Ovary (tissue), 9 donors: Measurements from ENCODE around the gene PEX11A. TPM values are rescaled to one million over a fixed set of nuclear protein-coding genes. Genes with fewer than 3 reads are reported as not detected.

Source experiments
- DNase-seq, 5 donors: peaks; one replicate each; pipeline ENCODE4 v3.0.0-alpha.2; 2019 to 2020
- H3K27ac ChIP-seq, 2 donors: fragments of 200-600 bp; one replicate each; pipeline versions ENCODE4 v1.5.1 to v1.8.0; 2019 to 2022
- H3K27me3 ChIP-seq: fragments of 200-600 bp; one replicate; pipeline ENCODE4 v1.8.0; 2022
- H3K36me3 ChIP-seq: fragments of 200-600 bp; sonication (generic); one replicate; pipeline ENCODE4 v1.5.1; 2019
- H3K4me1 ChIP-seq: one replicate; pipeline ENCODE4 v1.8.1; 2013; ENCODE audit warnings: mild to moderate bottlenecking, moderate library complexity; ENCODE audit not compliant: insufficient read depth
- H3K4me3 ChIP-seq: fragments of 200-600 bp; sonication (generic); one replicate; pipeline ENCODE4 v1.5.1; 2017
- H3K9me3 ChIP-seq, 2 donors: fragments of 200-600 bp in 1 of 2; sonication (generic) in 1 of 2; one replicate each; pipeline versions ENCODE4 v1.5.1 to v1.8.1; 2013 to 2019; ENCODE audit warnings: mild to moderate bottlenecking in 1 of 2, moderate library complexity in 1 of 2
- EP300 ChIP-seq: sonication (generic); formaldehyde crosslinking; IDR thresholded peaks from one replicate; pipeline ENCODE4 v1.6.1; 2017; ENCODE audit warnings: antibody characterized with exemption
- POLR2A ChIP-seq: fragments of 450-650 bp; IDR thresholded peaks from one replicate; pipeline ENCODE4 v1.6.1; 2017; ENCODE audit warnings: antibody characterized with exemption, mild to moderate bottlenecking, moderate library complexity
- WGBS, 3 donors: extraction: QIAGEN DNeasy Blood & Tissue Kit in 1 of 3; methylation state at CpG; one replicate each; pipeline versions ENCODE4 v1.1.5 to v1.1.7; 2013 to 2017; 5-methylcytosine and 5-hydroxymethylcytosine counted together
- intact Hi-C, 4 donors: fragments of 100-400 bp; cut with DNase I; formaldehyde crosslinking; loops; one replicate each; pipeline versions ENCODE4 v1.11.0 to v1.15.1; 2022 to 2023
- polyA plus RNA-seq, 2 donors: library from polyadenylated mRNA; stranded (reverse); fragments of 200-250 nt in 1 of 2; fragments of 350-450 nt in 1 of 2; fragmentation: Illumina TruSeq in 1 of 2; extraction: RNeasy Lipid Tissue Mini Kit (QIAGEN cat#74804) in 1 of 2; gene quantifications; one replicate each; pipeline ENCODE4 v1.2.3, GENCODE V29; 2013 to 2014
- total RNA-seq, 7 donors: library from RNA; depleted of rRNA in 2 of 7; stranded (reverse); fragments of >200 nt in 2 of 7; fragmentation: NEBNext Ultra II Directional in 3 of 7; extraction: Animal tissue kit (Norgen Biotek cat#: 25700) in 3 of 7; gene quantifications; one replicate each; pipeline versions ENCODE4 v1.1.0 to v1.2.4, GENCODE V29; 2016 to 2023
- TF ChIP-seq, protein P1 (sequence below), 3 donors: fragments of 450-650 bp in 2 of 3; fragments of 200-600 bp in 1 of 3; IDR thresholded peaks; one replicate each; pipeline versions ENCODE4 v1.5.1 to v1.8.0; 2016 to 2022; ENCODE audit warnings: antibody characterized with exemption in 3 of 3, mild to moderate bottlenecking in 1 of 3
- donor health status: DM: no; HTN: no; CAD: no; lungs with moderate emphysema.
- donor health status: DM: no; HTN: no; CAD: no.
- donor health status: Bipolar disorder and iron deficiency.
- donor health status: DM: yes; HTN: yes; CAD: no.
- donor health status: DM: no; HTN: no; CAD: no.
- donor health status: DM: yes; HTN: yes; CAD: no.

Gene PEX11A
- total and polyA plus RNA-seq, 9 donors: 10.9 to 17.6 (median 12.6) TPM

DNA sequence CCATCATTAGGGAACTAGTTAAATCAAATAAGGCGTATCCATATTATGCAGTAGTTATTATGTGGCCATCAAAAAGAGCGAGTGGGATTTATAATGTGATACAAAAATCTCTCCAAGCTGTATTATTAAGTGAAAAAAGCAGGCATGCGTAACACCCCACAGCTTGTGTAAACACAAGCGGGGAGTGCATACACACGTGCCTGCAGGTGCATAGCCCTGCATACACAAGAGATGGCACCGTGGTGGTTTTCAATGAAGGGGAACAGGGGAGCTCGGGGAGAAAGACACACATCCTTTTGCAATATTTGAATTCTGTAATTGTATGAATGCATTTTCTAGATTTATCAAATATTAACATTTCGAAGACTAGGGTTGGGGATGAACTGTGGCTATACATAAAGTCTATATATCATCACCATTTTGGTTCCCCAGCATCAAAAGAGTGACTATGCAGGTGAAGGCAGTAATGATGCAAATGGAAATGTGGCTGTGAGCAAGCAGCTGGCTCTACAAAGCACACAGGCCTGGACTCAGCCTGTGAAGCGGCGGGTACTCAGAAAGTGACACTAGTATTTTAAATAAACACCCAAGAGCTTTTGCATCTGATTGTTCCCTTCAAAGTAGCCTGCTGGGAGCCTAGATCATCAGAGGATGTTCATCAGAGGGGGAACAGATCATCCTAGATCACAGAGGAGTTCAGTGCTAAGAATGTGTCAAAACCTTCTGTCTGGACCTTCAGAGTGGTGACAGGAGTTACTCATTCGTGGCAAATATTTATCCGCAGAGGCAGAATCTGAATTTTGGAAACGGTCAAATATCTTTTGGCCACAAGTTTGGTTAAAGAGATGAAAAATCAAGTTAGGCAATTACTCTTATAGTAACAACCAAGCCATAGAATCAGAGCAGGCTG is 25.9 kb downstream of the PEX11A start:
- 82 to 85% (median 83%) methylated on average over 13 of the region's 13 CpGs for WGBS, 3 donors
- Histone ChIP-seq H3K27ac (peak overlapping the region; percentile 79 to 96), H3K4me3 (peak overlapping the region; percentile 39), H3K9me3 (no peaks in the 10 kb centered on the region), H3K36me3 (no peaks in the 10 kb centered on the region), H3K4me1 (peaks cover 7% of the 10 kb centered on the region), H3K27me3 (no peaks in the 10 kb centered on the region)
- TF ChIP-seq, protein P1, sequence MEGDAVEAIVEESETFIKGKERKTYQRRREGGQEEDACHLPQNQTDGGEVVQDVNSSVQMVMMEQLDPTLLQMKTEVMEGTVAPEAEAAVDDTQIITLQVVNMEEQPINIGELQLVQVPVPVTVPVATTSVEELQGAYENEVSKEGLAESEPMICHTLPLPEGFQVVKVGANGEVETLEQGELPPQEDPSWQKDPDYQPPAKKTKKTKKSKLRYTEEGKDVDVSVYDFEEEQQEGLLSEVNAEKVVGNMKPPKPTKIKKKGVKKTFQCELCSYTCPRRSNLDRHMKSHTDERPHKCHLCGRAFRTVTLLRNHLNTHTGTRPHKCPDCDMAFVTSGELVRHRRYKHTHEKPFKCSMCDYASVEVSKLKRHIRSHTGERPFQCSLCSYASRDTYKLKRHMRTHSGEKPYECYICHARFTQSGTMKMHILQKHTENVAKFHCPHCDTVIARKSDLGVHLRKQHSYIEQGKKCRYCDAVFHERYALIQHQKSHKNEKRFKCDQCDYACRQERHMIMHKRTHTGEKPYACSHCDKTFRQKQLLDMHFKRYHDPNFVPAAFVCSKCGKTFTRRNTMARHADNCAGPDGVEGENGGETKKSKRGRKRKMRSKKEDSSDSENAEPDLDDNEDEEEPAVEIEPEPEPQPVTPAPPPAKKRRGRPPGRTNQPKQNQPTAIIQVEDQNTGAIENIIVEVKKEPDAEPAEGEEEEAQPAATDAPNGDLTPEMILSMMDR (IDR thresholded peaks at IDR 0.05): no peak
- no peak for TF ChIP-seq POLR2A
- intact Hi-C loops: no loop called here
- no peak for DNase-seq

DNA sequence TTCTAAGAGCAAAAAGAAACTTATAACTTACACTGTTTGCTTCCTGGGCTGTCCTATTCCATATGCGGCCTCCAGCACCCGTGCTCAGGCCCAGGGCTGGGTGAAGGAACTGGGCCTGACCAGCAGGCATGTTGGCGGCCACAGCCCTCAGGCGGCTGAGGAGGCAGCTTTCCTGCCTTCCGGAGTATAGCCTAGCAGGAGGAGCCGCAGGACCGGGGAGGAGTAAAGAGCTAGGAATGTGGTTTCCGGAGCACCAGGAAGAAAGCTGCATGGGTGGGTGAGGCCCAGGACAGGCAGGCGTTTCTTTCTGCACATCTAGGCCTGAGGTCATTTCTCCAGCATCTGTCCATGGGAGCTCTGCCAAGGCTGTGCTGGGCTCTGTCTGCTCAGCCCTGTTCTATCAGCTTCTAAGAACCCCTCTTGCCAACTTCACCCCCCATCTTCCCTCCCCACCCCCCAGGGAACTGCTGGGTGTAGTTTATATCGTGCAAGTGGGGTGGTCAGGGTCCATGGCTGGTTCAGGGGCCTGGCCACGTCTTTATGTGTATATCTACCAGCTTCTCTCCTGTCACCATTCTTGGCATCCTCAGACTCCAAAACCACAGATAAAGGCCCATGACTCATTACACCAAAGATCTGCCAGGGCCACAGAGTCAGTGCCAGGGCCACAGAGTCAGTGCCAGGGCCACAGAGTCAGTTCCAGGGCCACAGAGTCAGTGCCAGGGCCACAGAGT is 27.5 kb downstream of the PEX11A start:
- Histone ChIP-seq H3K4me1 (peaks cover 7% of the 10 kb centered on the region), H3K36me3 (no peaks in the 10 kb centered on the region), H3K27me3 (no peaks in the 10 kb centered on the region), H3K4me3 (no peak overlapping the region), H3K9me3 (no peaks in the 10 kb centered on the region), H3K27ac (peak overlapping the region in 1 of 2 donors; percentile 61)
- TF ChIP-seq EP300 (no peak), POLR2A (no peak)
- TF ChIP-seq, protein P1 (IDR thresholded peaks at IDR 0.05): no peak
- WGBS, 3 donors: 15 to 33% (median 20%) methylated on average over 11 of the region's 11 CpGs
- intact Hi-C loops: no loop called here
- peak; percentile 73 to 81 (median 78) for DNase-seq

- Histone ChIP-seq H3K27ac (no peak overlapping the region), H3K4me3 (no peak overlapping the region), H3K9me3 (no peaks in the 10 kb centered on the region), H3K36me3 (no peaks in the 10 kb centered on the region), H3K27me3 (no peaks in the 10 kb centered on the region), H3K4me1 (peaks cover 4% of the 10 kb centered on the region)
- WGBS, 3 donors: 75 to 87% (median 87%) methylated on average over 2 of the region's 2 CpGs
- no peak for DNase-seq
- intact Hi-C loops: no loop called here
- TF ChIP-seq EP300 (no peak), POLR2A (no peak)
- TF ChIP-seq, protein P1 (IDR thresholded peaks at IDR 0.05): no peak
These were observed 30.0 kb downstream of the PEX11A start for GRCh38 chr15:89660556-89660955.

GRCh38 chr15:89659295-89659694 is 31.3 kb downstream of the PEX11A start:
- Histone ChIP-seq H3K27me3 (no peaks in the 10 kb centered on the region), H3K4me1 (peaks cover 7% of the 10 kb centered on the region), H3K4me3 (no peak overlapping the region), H3K36me3 (no peaks in the 10 kb centered on the region), H3K9me3 (no peaks in the 10 kb centered on the region), H3K27ac (no peak overlapping the region)
- TF ChIP-seq, protein P1 (IDR thresholded peaks at IDR 0.05): no peak
- TF ChIP-seq EP300 (no peak), POLR2A (no peak)
- no peak for DNase-seq
- intact Hi-C loops: no loop called here
- 84 to 89% (median 88%) methylated on average over 2 of the region's 2 CpGs for WGBS, 3 donors
